Calu3 (cell line): ENCODE data around the gene RSPH9. TPM values are rescaled to one million over a fixed set of nuclear protein-coding genes. Genes with fewer than 3 reads are reported as not detected.
"Not testable (repeated sequence)": the region's sequence is repeated elsewhere in the genome, so short reads cannot be mapped to it uniquely, and the experiment has no call there.

ENCODE experiments used
- BruUV-seq: library from RNA; stranded (reverse); fragments of 400-500 nt; replicated peaks from 2 replicates; lab custom pipeline; 2021; lab: Mats Ljungman, UMichigan
- CTCF ChIA-PET: fragments of 300-600 bp; sonication (Branson Sonifier 250); formaldehyde crosslinking; loops from one replicate; lab custom pipeline; 2022; ENCODE audit warnings: antibody characterized with exemption; lab: Charles Lee
- DNase-seq: peaks from one replicate; pipeline ENCODE4 v3.0.0; 2022
- H3K27ac Mint-ChIP-seq: one replicate; pipeline ENCODE4 v1.8.0; 2022; ENCODE audit warnings: mixed read lengths; ENCODE audit not compliant: unreplicated experiment
- H3K27me3 Mint-ChIP-seq: one replicate; pipeline ENCODE4 v1.8.0; 2022; ENCODE audit warnings: mixed read lengths; ENCODE audit not compliant: unreplicated experiment
- H3K36me3 Mint-ChIP-seq: one replicate; pipeline ENCODE4 v1.8.0; 2022; ENCODE audit warnings: mild to moderate bottlenecking, moderate library complexity, mixed read lengths; ENCODE audit not compliant: insufficient read depth, unreplicated experiment
- H3K4me1 Mint-ChIP-seq: one replicate; pipeline ENCODE4 v1.8.0; 2022; ENCODE audit warnings: mild to moderate bottlenecking, low read depth, mixed read lengths; ENCODE audit not compliant: unreplicated experiment
- H3K4me3 Mint-ChIP-seq: one replicate; pipeline ENCODE4 v1.8.0; 2022; ENCODE audit warnings: mild to moderate bottlenecking, low read depth, moderate library complexity, mixed read lengths; ENCODE audit not compliant: unreplicated experiment
- H3K9me3 Mint-ChIP-seq: one replicate; pipeline ENCODE4 v1.8.0; 2022; ENCODE audit warnings: low read depth, mixed read lengths; ENCODE audit not compliant: unreplicated experiment
- CTCF ChIP-seq: fragments of 200-600 bp; IDR thresholded peaks from one replicate; pipeline ENCODE4 v1.8.0; 2022; ENCODE audit warnings: antibody characterized with exemption; ENCODE audit not compliant: unreplicated experiment
- intact Hi-C: fragments of 100-400 bp; cut with micrococcal nuclease; formaldehyde crosslinking; loops from one replicate; pipeline ENCODE4 v1.10.0; 2022; ENCODE audit not compliant: unreplicated experiment
- total RNA-seq: library from RNA; stranded (reverse); gene quantifications from 2 replicates; pipeline ENCODE4 v1.2.3, GENCODE V29; 2022

Gene RSPH9
- total RNA-seq, 1 experiment from 2014 or later: 0.19 TPM

GRCh38 chr6:43698584-43699349 is 53.9 kb downstream of the RSPH9 start:
- peaks cover 39% of the 10 kb centered on the region for H3K36me3 Mint-ChIP-seq
- no peaks in the 10 kb centered on the region for H3K27me3 Mint-ChIP-seq
- no TSS peak for BruUV-seq
- H3K4me3 Mint-ChIP-seq: peak overlapping the region; percentile 36
- H3K27ac Mint-ChIP-seq: peak overlapping the region; percentile 74
- no peak for TF ChIP-seq CTCF
- DNase-seq: peak; percentile 58
- intact Hi-C loops: no loop called here
- H3K4me1 Mint-ChIP-seq: peaks cover 62% of the 10 kb centered on the region
- H3K9me3 Mint-ChIP-seq: no peaks in the 10 kb centered on the region
- CTCF ChIA-PET: interaction anchor here (0.6 to 1.3 kb wide), 5 partner anchors 12 to 323 kb away, joined by 3 to 4 read pairs (median 3); partner anchors contain the start of gene GTPBP2

GRCh38 chr6:43699564-43700186 is 54.8 kb downstream of the RSPH9 start:
- Mint-ChIP-seq H3K27ac (peak overlapping the region; percentile 74), H3K9me3 (no peaks in the 10 kb centered on the region), H3K36me3 (peaks cover 41% of the 10 kb centered on the region), H3K27me3 (no peaks in the 10 kb centered on the region), H3K4me1 (peaks cover 69% of the 10 kb centered on the region), H3K4me3 (peak overlapping the region; percentile 36)
- BruUV-seq: no TSS peak
- CTCF ChIA-PET: interaction anchor here (1.0 to 1.3 kb wide), 2 partner anchors 18 to 70 kb away, joined by 3 to 4 read pairs; partner anchors contain the start of gene GTPBP2
- intact Hi-C loops: loop anchor here (5.0 kb wide), 1 partner anchor 32 kb away; no protein-coding TSS in a partner anchor
- TF ChIP-seq CTCF: no peak
- DNase-seq: peak; percentile 85

GRCh38 chr6:43700939-43701560 is 56.2 kb downstream of the RSPH9 start:
- intact Hi-C loops: loop anchor here (5.0 kb wide), 1 partner anchor 34 kb away; no protein-coding TSS in a partner anchor
- Mint-ChIP-seq H3K27ac (peak overlapping the region; percentile 45), H3K4me1 (peaks cover 69% of the 10 kb centered on the region), H3K36me3 (peaks cover 36% of the 10 kb centered on the region)
- DNase-seq, H3K9me3 Mint-ChIP-seq, BruUV-seq, H3K27me3 Mint-ChIP-seq, H3K4me3 Mint-ChIP-seq: not testable (repeated sequence)
- CTCF ChIA-PET: interaction anchor here (0.7 kb wide), 1 partner anchor 793 kb away, joined by 5 read pairs; no protein-coding TSS in a partner anchor

GRCh38 chr6:43702171-43702533 is 57.3 kb downstream of the RSPH9 start:
- BruUV-seq: TSS peak; percentile 98

More at GRCh38 chr6:43702171-43702533, 57.3 kb downstream of the RSPH9 start:
- H3K36me3 Mint-ChIP-seq: peaks cover 34% of the 10 kb centered on the region
- no peaks in the 10 kb centered on the region for H3K9me3 Mint-ChIP-seq
- no peak for DNase-seq
- peak overlapping the region; percentile 17 for H3K4me3 Mint-ChIP-seq
- TF ChIP-seq CTCF: no peak
- peaks cover 75% of the 10 kb centered on the region for H3K4me1 Mint-ChIP-seq
- peak overlapping the region; percentile 58 for H3K27ac Mint-ChIP-seq
- CTCF ChIA-PET: no interaction called here
- no peaks in the 10 kb centered on the region for H3K27me3 Mint-ChIP-seq
- intact Hi-C loops: loop anchor here (5.0 kb wide), 1 partner anchor 35 kb away; no protein-coding TSS in a partner anchor
